HepG2 (cell line): Measurements from ENCODE around the gene JMJD6. TPM values are rescaled to one million over a fixed set of nuclear protein-coding genes. Genes with fewer than 3 reads are reported as not detected.

Source experiments
- ATRX ChIP-seq: sonication (generic); formaldehyde crosslinking; IDR thresholded peaks from 2 replicates; pipeline ENCODE4 v1.4.0; 2020; ENCODE audit warnings: missing genetic modification reagents, borderline replicate concordance
- CREM ChIP-seq, 2 experiments: sonication (generic) in 1 of 2; formaldehyde crosslinking in 1 of 2; IDR thresholded peaks; 2 replicates each; pipeline versions ENCODE4 v1.4.0 to v1.6.1; 2016 to 2020; ENCODE audit warnings: antibody characterized with exemption in 1 of 2, mild to moderate bottlenecking in 1 of 2, missing genetic modification reagents in 1 of 2
- DNMT3B ChIP-seq: conservative IDR thresholded peaks from 2 replicates; pipeline ENCODE4 v1.6.1; 2016; ENCODE audit warnings: missing biosample characterization, control low read depth
- IKZF4 ChIP-seq: sonication (generic); formaldehyde crosslinking; IDR thresholded peaks from 2 replicates; pipeline ENCODE4 v1.5.1; 2020; ENCODE audit warnings: borderline replicate concordance, mild to moderate bottlenecking, low read depth, missing genetic modification reagents; ENCODE audit errors: not compliant biosample characterization
- IRF2 ChIP-seq: IDR thresholded peaks from 2 replicates; pipeline ENCODE4 v1.6.1; 2018; ENCODE audit warnings: missing genetic modification reagents, missing compliant biosample characterization
- KAT7 ChIP-seq: IDR thresholded peaks from 2 replicates; pipeline ENCODE4 v1.6.1; 2018; ENCODE audit warnings: borderline replicate concordance, missing compliant biosample characterization
- KLF13 ChIP-seq: sonication (generic); formaldehyde crosslinking; IDR thresholded peaks from 2 replicates; pipeline ENCODE4 v1.4.0; 2020; ENCODE audit warnings: mild to moderate bottlenecking, missing genetic modification reagents
- TP53 ChIP-seq: sonication (generic); formaldehyde crosslinking; conservative IDR thresholded peaks from 2 replicates; pipeline ENCODE4 v1.4.0; 2020; ENCODE audit warnings: missing genetic modification reagents
- ZBTB42 ChIP-seq: sonication (generic); formaldehyde crosslinking; IDR thresholded peaks from 2 replicates; pipeline ENCODE4 v1.5.0; 2020; ENCODE audit warnings: mild to moderate bottlenecking, missing genetic modification reagents
- ZEB1 ChIP-seq: IDR thresholded peaks from 2 replicates; pipeline ENCODE4 v1.6.1; 2012; ENCODE audit warnings: mild to moderate bottlenecking, low read depth, inconsistent platforms; ENCODE audit not compliant: insufficient replicate concordance
- ZFAT ChIP-seq: sonication (generic); formaldehyde crosslinking; conservative IDR thresholded peaks from 2 replicates; pipeline ENCODE4 v1.8.1; 2023; ENCODE audit warnings: missing genetic modification reagents, inconsistent platforms
- ZNF20 ChIP-seq: sonication (generic); formaldehyde crosslinking; IDR thresholded peaks from 2 replicates; pipeline ENCODE4 v1.4.0; 2020; ENCODE audit warnings: mild to moderate bottlenecking, moderate library complexity, missing genetic modification reagents
- ZNF441 ChIP-seq: sonication (generic); formaldehyde crosslinking; IDR thresholded peaks from 2 replicates; pipeline ENCODE4 v1.7.0; 2021; ENCODE audit warnings: missing genetic modification reagents, borderline replicate concordance
- ZNF562 ChIP-seq: sonication (generic); formaldehyde crosslinking; IDR thresholded peaks from 2 replicates; pipeline ENCODE4 v1.8.0; 2022; ENCODE audit warnings: missing genetic modification reagents, borderline replicate concordance
- ZNF878 ChIP-seq: sonication (generic); formaldehyde crosslinking; IDR thresholded peaks from 2 replicates; pipeline ENCODE4 v1.8.1; 2023; ENCODE audit warnings: mild to moderate bottlenecking, missing genetic modification reagents, moderate library complexity
- ZSCAN9 ChIP-seq: IDR thresholded peaks from 2 replicates; pipeline ENCODE4 v1.6.1; 2016; ENCODE audit warnings: borderline replicate concordance
- ZZZ3 ChIP-seq: sonication (generic); formaldehyde crosslinking; IDR thresholded peaks from 2 replicates; pipeline ENCODE4 v1.4.0; 2020; ENCODE audit warnings: missing genetic modification reagents, mild to moderate bottlenecking, borderline replicate concordance
- polyA plus RNA-seq, 8 experiments: library from polyadenylated mRNA; depleted of rRNA in 3 of 8; stranded (reverse) in 7 of 8; unstranded in 1 of 8; fragments of >200 nt; fragmentation: Illumina TruSeq in 4 of 8; extraction: Trizol in 4 of 8; gene quantifications; 2 replicates each; pipeline versions ENCODE4 v1.2.1 to v1.2.3, GENCODE V29; 2011 to 2016; ENCODE audit warnings: low read depth in 4 of 8, missing spikeins in 1 of 8, mixed read lengths in 1 of 8; ENCODE audit not compliant: insufficient read depth in 1 of 8
- total RNA-seq, 5 experiments: library from RNA; depleted of rRNA; stranded (reverse); fragments of >200 nt; fragmentation: Illumina TruSeq; extraction: Trizol; gene quantifications; 2 replicates each; pipeline ENCODE4 v1.2.3, GENCODE V29; 2016; ENCODE audit warnings: low read depth in 1 of 5
- TF ChIP-seq, protein P1 (sequence below): sonication (generic); formaldehyde crosslinking; IDR thresholded peaks from 2 replicates; pipeline ENCODE4 v1.5.1; 2020; ENCODE audit warnings: missing genetic modification reagents, mild to moderate bottlenecking, borderline replicate concordance
- TF ChIP-seq, protein P2 (sequence below): sonication (generic); formaldehyde crosslinking; IDR thresholded peaks from 2 replicates; pipeline ENCODE4 v1.8.0; 2023; ENCODE audit warnings: mild to moderate bottlenecking, missing genetic modification reagents
- TF ChIP-seq, protein P3 (sequence below): sonication (generic); formaldehyde crosslinking; IDR thresholded peaks from 2 replicates; pipeline ENCODE4 v1.4.0; 2020; ENCODE audit warnings: missing genetic modification reagents
- TF ChIP-seq, protein P4 (sequence below): sonication (generic); formaldehyde crosslinking; IDR thresholded peaks from 2 replicates; pipeline ENCODE4 v1.8.1; 2022; ENCODE audit warnings: low read depth, mild to moderate bottlenecking, missing genetic modification reagents

The JMJD6 gene
- total and polyA plus RNA-seq, 2 of the 13 experiments (the other 11 are each of a cell fraction or from before 2014, with no cell fraction given) = 33.6 to 41.0 TPM

DNA sequence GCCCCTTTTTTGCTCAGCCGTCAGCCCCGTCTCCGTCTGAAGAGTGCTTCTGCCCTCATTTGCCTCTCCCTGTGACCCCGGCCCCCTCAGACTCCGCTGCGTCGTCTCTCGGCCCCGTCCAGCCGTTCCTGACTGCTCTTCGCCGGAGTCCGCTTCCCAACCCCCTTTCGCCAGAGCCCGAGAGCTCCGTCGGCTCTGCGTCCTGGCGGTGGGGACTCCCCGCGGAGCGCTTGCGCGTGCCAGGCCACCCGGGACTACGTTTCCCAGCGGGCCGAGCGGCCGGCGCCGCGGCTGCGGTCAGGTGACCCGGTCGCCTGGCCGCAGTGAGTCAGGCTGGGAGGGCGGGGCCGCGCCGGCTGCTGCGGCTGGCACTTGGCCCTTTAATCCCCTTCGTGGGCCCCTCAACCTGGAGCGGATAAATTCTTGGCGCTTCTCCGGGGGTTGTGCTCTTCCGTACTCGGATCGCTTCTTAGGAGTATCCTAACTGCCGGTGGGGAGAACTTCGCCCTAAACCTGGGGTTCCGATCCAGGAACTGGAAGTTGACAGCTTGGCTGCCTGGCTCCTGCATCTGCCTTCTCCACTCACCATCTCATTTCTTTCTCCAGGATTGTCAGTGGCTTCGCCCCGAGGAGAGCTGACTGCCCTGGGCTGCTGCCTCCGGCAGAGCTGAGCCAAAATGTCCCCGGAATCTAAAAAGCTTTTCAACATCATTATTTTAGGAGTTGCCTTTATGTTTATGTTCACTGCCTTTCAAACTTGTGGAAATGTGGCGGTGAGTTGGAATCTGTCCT is 11.5 kb upstream of the JMJD6 start, which contains the start of gene MFSD11 (continued):
- TF ChIP-seq, protein P1, sequence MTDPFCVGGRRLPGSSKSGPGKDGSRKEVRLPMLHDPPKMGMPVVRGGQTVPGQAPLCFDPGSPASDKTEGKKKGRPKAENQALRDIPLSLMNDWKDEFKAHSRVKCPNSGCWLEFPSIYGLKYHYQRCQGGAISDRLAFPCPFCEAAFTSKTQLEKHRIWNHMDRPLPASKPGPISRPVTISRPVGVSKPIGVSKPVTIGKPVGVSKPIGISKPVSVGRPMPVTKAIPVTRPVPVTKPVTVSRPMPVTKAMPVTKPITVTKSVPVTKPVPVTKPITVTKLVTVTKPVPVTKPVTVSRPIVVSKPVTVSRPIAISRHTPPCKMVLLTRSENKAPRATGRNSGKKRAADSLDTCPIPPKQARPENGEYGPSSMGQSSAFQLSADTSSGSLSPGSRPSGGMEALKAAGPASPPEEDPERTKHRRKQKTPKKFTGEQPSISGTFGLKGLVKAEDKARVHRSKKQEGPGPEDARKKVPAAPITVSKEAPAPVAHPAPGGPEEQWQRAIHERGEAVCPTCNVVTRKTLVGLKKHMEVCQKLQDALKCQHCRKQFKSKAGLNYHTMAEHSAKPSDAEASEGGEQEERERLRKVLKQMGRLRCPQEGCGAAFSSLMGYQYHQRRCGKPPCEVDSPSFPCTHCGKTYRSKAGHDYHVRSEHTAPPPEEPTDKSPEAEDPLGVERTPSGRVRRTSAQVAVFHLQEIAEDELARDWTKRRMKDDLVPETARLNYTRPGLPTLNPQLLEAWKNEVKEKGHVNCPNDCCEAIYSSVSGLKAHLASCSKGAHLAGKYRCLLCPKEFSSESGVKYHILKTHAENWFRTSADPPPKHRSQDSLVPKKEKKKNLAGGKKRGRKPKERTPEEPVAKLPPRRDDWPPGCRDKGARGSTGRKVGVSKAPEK = no peak
- TF ChIP-seq, protein P2, sequence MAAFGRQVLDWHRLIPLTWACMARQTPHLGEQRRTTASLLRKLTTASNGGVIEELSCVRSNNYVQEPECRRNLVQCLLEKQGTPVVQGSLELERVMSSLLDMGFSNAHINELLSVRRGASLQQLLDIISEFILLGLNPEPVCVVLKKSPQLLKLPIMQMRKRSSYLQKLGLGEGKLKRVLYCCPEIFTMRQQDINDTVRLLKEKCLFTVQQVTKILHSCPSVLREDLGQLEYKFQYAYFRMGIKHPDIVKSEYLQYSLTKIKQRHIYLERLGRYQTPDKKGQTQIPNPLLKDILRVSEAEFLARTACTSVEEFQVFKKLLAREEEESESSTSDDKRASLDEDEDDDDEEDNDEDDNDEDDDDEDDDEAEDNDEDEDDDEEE (CRISPR knock-in tag) = peak; percentile 93
- TF ChIP-seq ATRX (CRISPR knock-in tag) (peak; percentile 79; the same call in 1 of the 2 replicates), ZNF878 (0 out of 2 replicates have a peak, but pooled peaks have one; percentile 8), ZNF20 (CRISPR knock-in tag) (no peak), ZBTB42 (CRISPR knock-in tag) (no peak), ZEB1 (peak; percentile 6), KLF13 (no peak), DNMT3B (no peak), IKZF4 (CRISPR knock-in tag) (peak; percentile 62), TP53 (CRISPR knock-in tag) (no peak), ZFAT (CRISPR knock-in tag) (no peak), ZZZ3 (CRISPR knock-in tag) (no peak; the same call in 1 of the 2 replicates), CREM (IDR thresholded peaks at IDR 0.05) (no peak; the same call in 1 of the 2 replicates), CREM (CRISPR knock-in tag; IDR thresholded peaks at IDR 0.05) (peak; percentile 40; the same call in 1 of the 2 replicates), ZNF441 (CRISPR knock-in tag) (no peak), IRF2 (CRISPR knock-in tag) (peak; percentile 73), KAT7 (CRISPR knock-in tag) (no peak; the same call in 1 of the 2 replicates), ZNF562 (CRISPR knock-in tag) (no peak), ZSCAN9 (CRISPR knock-in tag) (no peak; the same call in none of the 2 replicates)
- TF ChIP-seq, protein P3, sequence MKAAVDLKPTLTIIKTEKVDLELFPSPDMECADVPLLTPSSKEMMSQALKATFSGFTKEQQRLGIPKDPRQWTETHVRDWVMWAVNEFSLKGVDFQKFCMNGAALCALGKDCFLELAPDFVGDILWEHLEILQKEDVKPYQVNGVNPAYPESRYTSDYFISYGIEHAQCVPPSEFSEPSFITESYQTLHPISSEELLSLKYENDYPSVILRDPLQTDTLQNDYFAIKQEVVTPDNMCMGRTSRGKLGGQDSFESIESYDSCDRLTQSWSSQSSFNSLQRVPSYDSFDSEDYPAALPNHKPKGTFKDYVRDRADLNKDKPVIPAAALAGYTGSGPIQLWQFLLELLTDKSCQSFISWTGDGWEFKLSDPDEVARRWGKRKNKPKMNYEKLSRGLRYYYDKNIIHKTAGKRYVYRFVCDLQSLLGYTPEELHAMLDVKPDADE (CRISPR knock-in tag) = peak; percentile 85; the same call in 1 of the 2 replicates
- TF ChIP-seq, protein P4, sequence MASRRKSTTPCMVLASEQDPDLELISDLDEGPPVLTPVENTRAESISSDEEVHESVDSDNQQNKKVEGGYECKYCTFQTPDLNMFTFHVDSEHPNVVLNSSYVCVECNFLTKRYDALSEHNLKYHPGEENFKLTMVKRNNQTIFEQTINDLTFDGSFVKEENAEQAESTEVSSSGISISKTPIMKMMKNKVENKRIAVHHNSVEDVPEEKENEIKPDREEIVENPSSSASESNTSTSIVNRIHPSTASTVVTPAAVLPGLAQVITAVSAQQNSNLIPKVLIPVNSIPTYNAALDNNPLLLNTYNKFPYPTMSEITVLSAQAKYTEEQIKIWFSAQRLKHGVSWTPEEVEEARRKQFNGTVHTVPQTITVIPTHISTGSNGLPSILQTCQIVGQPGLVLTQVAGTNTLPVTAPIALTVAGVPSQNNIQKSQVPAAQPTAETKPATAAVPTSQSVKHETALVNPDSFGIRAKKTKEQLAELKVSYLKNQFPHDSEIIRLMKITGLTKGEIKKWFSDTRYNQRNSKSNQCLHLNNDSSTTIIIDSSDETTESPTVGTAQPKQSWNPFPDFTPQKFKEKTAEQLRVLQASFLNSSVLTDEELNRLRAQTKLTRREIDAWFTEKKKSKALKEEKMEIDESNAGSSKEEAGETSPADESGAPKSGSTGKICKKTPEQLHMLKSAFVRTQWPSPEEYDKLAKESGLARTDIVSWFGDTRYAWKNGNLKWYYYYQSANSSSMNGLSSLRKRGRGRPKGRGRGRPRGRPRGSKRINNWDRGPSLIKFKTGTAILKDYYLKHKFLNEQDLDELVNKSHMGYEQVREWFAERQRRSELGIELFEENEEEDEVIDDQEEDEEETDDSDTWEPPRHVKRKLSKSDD = no peak
